Right cardiac atrium (tissue), 5 donors: Measurements from ENCODE around the gene AQP2. TPM values are rescaled to one million over a fixed set of nuclear protein-coding genes. Genes with fewer than 3 reads are reported as not detected.

Experiments
- ATAC-seq, 2 donors: fragments of 200-7000 bp; cut with Tn5 transposase; one replicate each; pipeline versions ENCODE4 v1.8.0 to v1.9.1; 2020; ENCODE audit warnings: moderate library complexity in 2 of 2, mild to moderate bottlenecking in 1 of 2
- DNase-seq, 3 donors: peaks; one replicate each; pipeline ENCODE4 v3.0.0-alpha.2; 2020
- H3K27ac ChIP-seq: one replicate; pipeline ENCODE4 v1.5.1; 2013; ENCODE audit warnings: mild to moderate bottlenecking, low read length, control low read depth, moderate library complexity
- H3K27me3 ChIP-seq: one replicate; pipeline ENCODE4 v1.6.1; 2013; ENCODE audit not compliant: control insufficient read depth, insufficient read depth
- H3K4me1 ChIP-seq: one replicate; pipeline ENCODE4 v1.6.1; 2013; ENCODE audit warnings: low read length; ENCODE audit not compliant: control insufficient read depth, insufficient read depth
- H3K4me3 ChIP-seq: one replicate; pipeline ENCODE4 v1.5.1; 2013; ENCODE audit warnings: low read length, control low read depth
- H3K9me3 ChIP-seq: one replicate; pipeline ENCODE4 v1.6.1; 2013; ENCODE audit warnings: low read length; ENCODE audit not compliant: control insufficient read depth
- WGBS: extraction: QIAGEN DNeasy Blood & Tissue Kit; methylation state at CpG from one replicate; pipeline ENCODE4 v1.1.7; 2013; 5-methylcytosine and 5-hydroxymethylcytosine counted together
- intact Hi-C, 4 donors: fragments of 100-400 bp; cut with DNase I; formaldehyde crosslinking; loops; one replicate each; pipeline versions ENCODE4 v1.11.0 to v1.14.0; 2022 to 2023
- polyA plus RNA-seq: library from polyadenylated mRNA; stranded (reverse); fragments of 200-250 nt; gene quantifications from one replicate; pipeline ENCODE4 v1.2.3, GENCODE V29; 2013
- total RNA-seq, 4 donors: library from RNA; stranded (reverse); fragmentation: NEBNext Ultra II Directional; extraction: Animal tissue kit (Norgen Biotek cat#: 25700); gene quantifications; one replicate each; pipeline ENCODE4 v1.2.1, GENCODE V29; 2021
- donor health status: healthy with polysubstance abuse.
- donor health status: DM: no; HTN: yes; CAD: no.
- donor health status: DM: no; HTN: no; CAD: no.
- donor health status: DM: no; HTN: yes; CAD: no; lungs with severe emphysema.
- donor health status: DM: yes; HTN: yes; CAD: no.

Gene AQP2
- total and polyA plus RNA-seq, 5 donors = 0.17 to 1.1 (median 0.60) TPM

DNA sequence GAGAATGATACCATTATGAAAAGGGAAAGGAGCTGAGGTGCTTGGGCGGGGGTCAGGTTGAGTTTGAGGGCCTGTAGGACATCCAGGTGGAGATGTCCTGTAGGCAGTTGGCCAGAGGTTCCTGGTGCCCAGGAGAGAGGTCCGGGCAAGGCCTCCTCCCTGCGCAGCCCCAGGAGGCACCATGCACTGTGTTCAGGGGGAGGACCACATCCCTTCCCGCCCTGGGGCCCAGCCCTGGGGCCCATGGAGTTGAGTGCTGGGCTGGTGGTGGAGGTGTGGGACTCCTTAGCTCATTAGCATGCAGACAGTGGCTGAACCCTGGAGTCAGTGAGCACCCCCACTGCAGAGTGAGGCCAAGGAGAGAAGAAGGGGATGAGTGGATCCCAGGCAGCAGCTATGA, 41.2 kb upstream of the AQP2 start:
- Histone ChIP-seq H3K4me1 (peaks cover 2% of the 10 kb centered on the region), H3K27me3 (no peaks in the 10 kb centered on the region), H3K27ac (no peak overlapping the region), H3K4me3 (no peak overlapping the region), H3K9me3 (no peaks in the 10 kb centered on the region)
- ATAC-seq (no peak), DNase-seq (peak in 1 of 3 donors; percentile 24)
- 91% methylated on average over 4 of the region's 4 CpGs for WGBS
- intact Hi-C loops = no loop called here

GRCh38 chr12:49909826-49910225, 40.7 kb upstream of the AQP2 start:
- H3K4me1 ChIP-seq = peaks cover 4% of the 10 kb centered on the region
- H3K27me3 ChIP-seq = no peaks in the 10 kb centered on the region
- intact Hi-C loops = no loop called here
- H3K4me3 ChIP-seq = no peak overlapping the region
- ATAC-seq = peak in 1 of 2 donors; percentile 25
- WGBS = 76% methylated on average over 16 of the region's 16 CpGs
- no peak overlapping the region for H3K27ac ChIP-seq
- H3K9me3 ChIP-seq = no peaks in the 10 kb centered on the region
- DNase-seq = peak in 1 of 3 donors; percentile 58

GRCh38 chr12:49910331-49911212, 40.0 kb upstream of the AQP2 start:
- intact Hi-C loops = no loop called here
- no peak overlapping the region for H3K27ac ChIP-seq
- no peaks in the 10 kb centered on the region for H3K27me3 ChIP-seq
- H3K4me1 ChIP-seq = peaks cover 4% of the 10 kb centered on the region
- no peak overlapping the region for H3K4me3 ChIP-seq
- DNase-seq (peak in 1 of 3 donors; percentile 35), ATAC-seq (no peak)
- H3K9me3 ChIP-seq = no peaks in the 10 kb centered on the region
- 87% methylated on average over 15 of the region's 15 CpGs for WGBS

DNA sequence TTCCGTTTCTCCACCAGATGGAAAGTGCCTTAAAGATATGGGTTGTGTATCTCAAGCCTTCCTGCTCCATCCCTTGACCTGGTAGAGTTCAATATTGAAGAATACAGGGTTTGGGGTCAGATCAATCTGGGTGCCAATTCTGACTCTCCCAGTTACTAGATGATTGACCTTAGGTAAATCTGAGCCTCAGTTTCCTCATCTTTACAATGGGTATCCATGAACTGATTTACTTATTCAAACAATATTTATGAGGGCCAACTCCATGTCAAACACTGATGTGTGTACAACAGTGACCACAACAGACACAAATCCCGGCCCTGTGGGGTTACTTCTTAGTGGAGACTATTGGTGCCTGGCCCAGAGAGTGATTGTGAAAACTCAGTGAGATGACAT, 39.3 kb upstream of the AQP2 start:
- Histone ChIP-seq H3K27ac (no peak overlapping the region), H3K4me1 (peaks cover 4% of the 10 kb centered on the region), H3K27me3 (no peaks in the 10 kb centered on the region), H3K9me3 (no peaks in the 10 kb centered on the region), H3K4me3 (no peak overlapping the region)
- WGBS = 90% methylated on average over 2 of the region's 2 CpGs
- peak in 1 of 2 donors; percentile 6 for ATAC-seq
- intact Hi-C loops = no loop called here
- DNase-seq = peak in 1 of 3 donors; percentile 9

DNA sequence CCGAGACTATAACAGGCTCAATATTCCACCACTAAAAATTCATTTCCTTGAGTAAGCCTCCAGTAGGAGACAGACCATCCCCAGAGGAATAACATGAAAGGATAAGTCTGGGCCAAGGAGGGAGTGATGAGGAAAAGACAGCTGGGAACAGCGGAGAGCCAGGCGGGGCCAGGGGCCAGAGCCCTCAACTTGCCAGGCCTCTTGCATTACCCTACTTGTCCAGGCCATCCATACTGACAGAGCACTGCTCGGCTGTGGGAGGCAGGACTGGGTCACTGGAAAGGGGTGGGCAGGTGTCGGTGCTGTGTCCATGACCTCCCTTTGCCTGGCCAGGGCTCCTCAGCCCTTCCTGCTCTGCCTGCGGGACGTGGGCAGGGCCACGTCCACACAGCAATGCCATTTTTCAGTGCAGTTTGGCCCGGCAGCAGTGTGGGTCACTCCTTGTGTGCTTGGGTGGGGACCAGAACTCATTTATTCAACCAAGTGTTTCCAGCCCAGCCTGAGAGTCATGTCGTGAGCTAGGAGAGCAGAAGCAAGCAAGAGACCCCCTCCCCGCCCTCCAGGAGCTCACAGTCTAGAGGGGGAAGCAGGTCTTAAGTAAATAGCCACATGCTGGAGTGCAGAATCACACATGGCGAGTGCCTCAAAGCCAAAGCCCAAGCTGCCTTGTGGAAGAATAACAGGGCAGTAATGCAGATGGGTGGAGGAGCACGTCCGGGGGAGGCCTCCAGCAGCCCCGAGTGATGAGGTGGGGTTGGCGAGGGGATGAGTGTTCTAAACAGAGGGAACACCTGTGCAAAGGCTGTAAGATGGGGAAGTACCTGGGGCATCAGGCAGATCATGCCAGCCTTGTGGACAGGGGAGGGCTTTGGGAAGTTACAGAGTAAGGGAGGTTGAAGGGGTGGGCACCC, 37.9 kb upstream of the AQP2 start:
- H3K27me3 ChIP-seq = no peaks in the 10 kb centered on the region
- no peak overlapping the region for H3K4me3 ChIP-seq
- H3K9me3 ChIP-seq = no peaks in the 10 kb centered on the region
- WGBS = 65% methylated on average over 16 of the region's 16 CpGs
- no peak overlapping the region for H3K27ac ChIP-seq
- H3K4me1 ChIP-seq = peaks cover 4% of the 10 kb centered on the region
- peak; percentile 87 to 91 for ATAC-seq
- DNase-seq = peak; percentile 73 to 89 (median 89)
- intact Hi-C loops = no loop called here

DNA sequence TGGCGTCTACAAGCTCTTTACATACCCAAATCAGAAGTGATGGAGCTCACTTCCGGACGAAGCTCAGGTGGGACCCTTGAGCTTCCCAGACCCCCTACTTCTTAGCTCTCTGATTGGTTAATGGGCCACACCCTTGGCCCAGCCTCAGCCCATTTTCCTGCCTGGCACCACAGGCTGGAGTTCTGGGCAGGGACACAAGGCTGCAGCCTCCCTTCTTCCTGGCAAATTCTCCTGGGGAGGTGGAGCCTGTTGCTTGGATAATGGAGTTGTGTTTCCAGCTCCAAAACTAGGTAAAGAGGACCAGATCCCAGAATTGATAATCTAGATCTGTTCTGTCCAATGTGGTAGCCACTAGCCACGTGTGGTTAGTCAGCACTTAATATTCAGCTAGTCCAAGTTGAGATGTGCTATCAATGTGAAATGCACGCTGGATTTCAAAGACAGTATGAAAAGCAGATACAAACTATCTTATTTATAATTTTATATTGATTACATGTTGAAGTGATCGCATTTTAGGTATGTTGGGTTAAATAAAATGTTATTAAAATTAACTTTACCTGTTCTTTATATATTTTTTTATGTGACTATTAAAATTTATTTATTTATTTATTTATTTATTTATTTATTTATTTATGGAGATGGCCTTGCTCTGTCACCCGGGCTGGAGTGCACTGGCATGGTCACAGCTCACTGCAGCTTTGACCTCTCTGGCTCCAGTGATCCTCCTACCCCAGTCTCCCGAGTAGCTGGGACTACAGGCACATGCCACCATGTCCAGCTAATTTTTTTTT, 34.2 kb upstream of the AQP2 start:
- DNase-seq (peak in 1 of 3 donors; percentile 72), ATAC-seq (no peak)
- no peak overlapping the region for H3K27ac ChIP-seq
- peaks cover 4% of the 10 kb centered on the region for H3K4me1 ChIP-seq
- H3K27me3 ChIP-seq = no peaks in the 10 kb centered on the region
- H3K9me3 ChIP-seq = no peaks in the 10 kb centered on the region
- no peak overlapping the region for H3K4me3 ChIP-seq
- intact Hi-C loops = no loop called here
- 73% methylated on average over 8 of the region's 8 CpGs for WGBS

DNA sequence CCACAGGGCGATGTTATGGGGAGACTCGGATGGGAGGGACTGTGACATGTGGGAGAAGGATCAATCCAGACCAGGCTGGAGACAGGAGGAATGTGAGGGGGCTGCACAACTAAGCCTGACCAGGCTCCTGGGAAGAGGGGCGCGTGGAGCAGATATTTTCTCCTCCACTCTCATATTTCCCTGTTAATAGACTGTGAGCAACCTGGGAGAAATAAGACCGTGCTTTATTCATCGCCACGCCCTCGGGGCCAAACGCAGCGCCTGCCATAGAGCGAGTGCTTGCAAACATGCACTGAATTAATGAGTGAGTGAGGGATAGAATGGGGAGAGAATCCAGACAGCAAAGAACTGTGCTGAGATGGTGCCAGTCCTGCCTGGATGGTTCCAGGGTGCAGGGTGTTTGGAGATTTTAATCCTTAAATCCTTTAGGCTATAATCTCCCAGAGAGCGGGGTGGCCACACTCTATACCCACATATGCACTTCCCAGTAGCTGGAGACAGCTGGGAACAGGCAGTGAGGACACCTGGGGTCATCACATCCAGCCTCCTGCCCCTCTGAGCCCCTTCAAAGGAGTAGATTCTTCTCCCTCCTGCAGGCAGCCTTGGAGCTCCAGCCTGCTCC, 33.3 kb upstream of the AQP2 start:
- H3K9me3 ChIP-seq = no peaks in the 10 kb centered on the region
- H3K27ac ChIP-seq = no peak overlapping the region
- intact Hi-C loops = no loop called here
- no peak overlapping the region for H3K4me3 ChIP-seq
- ATAC-seq = no peak
- DNase-seq = no peak
- peaks cover 6% of the 10 kb centered on the region for H3K4me1 ChIP-seq
- 92% methylated on average over 12 of the region's 12 CpGs for WGBS
- H3K27me3 ChIP-seq = no peaks in the 10 kb centered on the region

GRCh38 chr12:49917788-49918173, 32.8 kb upstream of the AQP2 start:
- no peaks in the 10 kb centered on the region for H3K9me3 ChIP-seq
- WGBS = 89% methylated on average over 5 of the region's 5 CpGs
- no peaks in the 10 kb centered on the region for H3K27me3 ChIP-seq
- ATAC-seq (no peak), DNase-seq (no peak)
- H3K4me1 ChIP-seq = peaks cover 6% of the 10 kb centered on the region
- H3K4me3 ChIP-seq = no peak overlapping the region
- H3K27ac ChIP-seq = no peak overlapping the region
- intact Hi-C loops = no loop called here

- Histone ChIP-seq H3K4me1 (peaks cover 2% of the 10 kb centered on the region), H3K27ac (peak overlapping the region; percentile 0), H3K9me3 (no peaks in the 10 kb centered on the region), H3K27me3 (no peaks in the 10 kb centered on the region), H3K4me3 (no peak overlapping the region)
- peak in 2 of 3 donors; percentile 62 to 77 for DNase-seq
- intact Hi-C loops = no loop called here
- ATAC-seq = peak; percentile 19 to 42
- 50% methylated on average over 12 of the region's 12 CpGs for WGBS
Measured at GRCh38 chr12:49920241-49920914, 30.2 kb upstream of the AQP2 start.

- intact Hi-C loops = no loop called here
- peaks cover 2% of the 10 kb centered on the region for H3K4me1 ChIP-seq
- no peak overlapping the region for H3K4me3 ChIP-seq
- H3K27me3 ChIP-seq = no peaks in the 10 kb centered on the region
- 88% methylated on average over 3 of the region's 3 CpGs for WGBS
- no peak overlapping the region for H3K27ac ChIP-seq
- no peaks in the 10 kb centered on the region for H3K9me3 ChIP-seq
- ATAC-seq (no peak), DNase-seq (no peak)
Measured at GRCh38 chr12:49920915-49921286, 29.6 kb upstream of the AQP2 start.
